Hepatocyte (in vitro differentiated cells): ENCODE measurements around the gene PLD1.

ENCODE experiments used
- EZH2 ChIP-seq: fragments of 200-600 bp; sonication (generic); IDR thresholded peaks from 2 replicates; pipeline ENCODE4 v1.6.1; 2016; ENCODE audit warnings: antibody characterized with exemption, mild to moderate bottlenecking, borderline replicate concordance
- TF ChIP-seq, protein P1 (sequence below): fragments of 200-600 bp; sonication (generic); IDR thresholded peaks from 2 replicates; pipeline ENCODE4 v1.5.1; 2016; ENCODE audit warnings: antibody characterized with exemption, mild to moderate bottlenecking; ENCODE audit not compliant: poor library complexity

GRCh38 chr3:171757361-171758034, 52.8 kb downstream of the PLD1 start:
- TF ChIP-seq, protein P1, sequence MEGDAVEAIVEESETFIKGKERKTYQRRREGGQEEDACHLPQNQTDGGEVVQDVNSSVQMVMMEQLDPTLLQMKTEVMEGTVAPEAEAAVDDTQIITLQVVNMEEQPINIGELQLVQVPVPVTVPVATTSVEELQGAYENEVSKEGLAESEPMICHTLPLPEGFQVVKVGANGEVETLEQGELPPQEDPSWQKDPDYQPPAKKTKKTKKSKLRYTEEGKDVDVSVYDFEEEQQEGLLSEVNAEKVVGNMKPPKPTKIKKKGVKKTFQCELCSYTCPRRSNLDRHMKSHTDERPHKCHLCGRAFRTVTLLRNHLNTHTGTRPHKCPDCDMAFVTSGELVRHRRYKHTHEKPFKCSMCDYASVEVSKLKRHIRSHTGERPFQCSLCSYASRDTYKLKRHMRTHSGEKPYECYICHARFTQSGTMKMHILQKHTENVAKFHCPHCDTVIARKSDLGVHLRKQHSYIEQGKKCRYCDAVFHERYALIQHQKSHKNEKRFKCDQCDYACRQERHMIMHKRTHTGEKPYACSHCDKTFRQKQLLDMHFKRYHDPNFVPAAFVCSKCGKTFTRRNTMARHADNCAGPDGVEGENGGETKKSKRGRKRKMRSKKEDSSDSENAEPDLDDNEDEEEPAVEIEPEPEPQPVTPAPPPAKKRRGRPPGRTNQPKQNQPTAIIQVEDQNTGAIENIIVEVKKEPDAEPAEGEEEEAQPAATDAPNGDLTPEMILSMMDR: no peak
- no peak for TF ChIP-seq EZH2
